ENCODE data around the gene TRIM58.

TRIM58 gene

GRCh38 chr1:247914941-247915662 is 58.1 kb downstream of the TRIM58 start:
- H3K4me3 ChIP-seq (ENCODE audit: low read depth, low read length): no peak overlapping the region
- peak; percentile 22 for DNase-seq (ENCODE audit: low read depth, low spot score)
- TF ChIP-seq CTCF (IDR thresholded peaks at IDR 0.05; ENCODE audit: low read depth, low read length): no peak
- in situ Hi-C loops (cut with HindIII; ENCODE audit: low sequenced_read_pairs): no loop called here

- no peak for DNase-seq (ENCODE audit: low read depth, low spot score)
Measured at GRCh38 chr1:247919952-247920351, 63.0 kb downstream of the TRIM58 start, which contains the start of gene OR2T8. Gene OR2T8, plus strand, starts transcription at chr1:247920252. Its CDS starts 766 bp downstream, at chr1:247921018.

GRCh38 chr1:247923941-247924340 is 67.0 kb downstream of the TRIM58 start:
- DNase-seq (ENCODE audit: low read depth, low spot score): no peak
- no peak overlapping the region for H3K4me3 ChIP-seq (ENCODE audit: low read depth, low read length)
- in situ Hi-C loops (cut with HindIII; ENCODE audit: low sequenced_read_pairs): no loop called here
- TF ChIP-seq CTCF (IDR thresholded peaks at IDR 0.05; ENCODE audit: low read depth, low read length): no peak

More at GRCh38 chr1:247919952-247920351, 63.0 kb downstream of the TRIM58 start, which contains the start of gene OR2T8:
- no peak for TF ChIP-seq CTCF (IDR thresholded peaks at IDR 0.05; ENCODE audit: low read depth, low read length)
- no peak within 1 kb of the TSS for H3K4me3 ChIP-seq (ENCODE audit: low read depth, low read length)
- in situ Hi-C loops (cut with HindIII; ENCODE audit: low sequenced_read_pairs): no loop called here

GRCh38 chr1:247924868-247925267 is 67.9 kb downstream of the TRIM58 start, which contains the start of gene OR2AJ1:
Gene OR2AJ1, plus strand, starts transcription at chr1:247924889. Its CDS starts 8,880 bp downstream, at chr1:247933769.
- in situ Hi-C loops (cut with HindIII; ENCODE audit: low sequenced_read_pairs): no loop called here
- H3K4me3 ChIP-seq (ENCODE audit: low read depth, low read length): no peak within 1 kb of the TSS
- TF ChIP-seq CTCF (IDR thresholded peaks at IDR 0.05; ENCODE audit: low read depth, low read length): no peak
- DNase-seq (ENCODE audit: low read depth, low spot score): no peak

Data from astrocyte of the spinal cord (primary cell).